HCT116 (cell line): ENCODE measurements around the gene ESF1. TPM values are rescaled to one million over a fixed set of nuclear protein-coding genes. Genes with fewer than 3 reads are reported as not detected.

Experiments
- ATAC-seq: fragments of 200-7000 bp; cut with Tn5 transposase; 2 replicates; pipeline ENCODE4 v1.9.1; 2020; ENCODE audit warnings: mild to moderate bottlenecking, moderate library complexity
- BruUV-seq: library from RNA; stranded (reverse); fragments of 400-500 nt; replicated peaks from 2 replicates; lab custom pipeline; 2021; lab: Mats Ljungman, UMichigan
- CTCF ChIA-PET: fragments of 300-600 bp; sonication (Branson Sonifier 250); formaldehyde crosslinking; loops from one replicate; lab custom pipeline; 2021; ENCODE audit warnings: antibody characterized with exemption; lab: Charles Lee
- POLR2A ChIA-PET: fragments of 300-600, 350-600 bp; sonication (Branson Sonifier 250); formaldehyde crosslinking; loops from one replicate; lab custom pipeline; 2021; ENCODE audit warnings: antibody characterized with exemption; lab: Charles Lee
- RAD21 ChIA-PET, 2 experiments: fragments of 300-600 bp; sonication (Branson Sonifier 250); formaldehyde crosslinking; loops; one replicate each; lab custom pipeline; 2023; ENCODE audit warnings: low total read pairs in 2 of 2; ENCODE audit not compliant: uncharacterized antibody in 2 of 2, unreplicated experiment in 2 of 2, low non-redundant PET in 1 of 2; lab: Charles Lee
- DNase-seq: peaks from one replicate; pipeline ENCODE4 v3.0.0-alpha.2; 2010; ENCODE audit warnings: low read depth, low spot score
- H2AFZ ChIP-seq: fragments of 200-600 bp; shearing (Covaris generic), sonication (generic); 2 replicates; pipeline ENCODE4 v1.6.1; 2017; ENCODE audit warnings: low read depth, mixed run types, mixed read lengths, antibody characterized with exemption, low read length; ENCODE audit not compliant: poor library complexity, severe bottlenecking
- H3K27ac ChIP-seq: 2 replicates; pipeline ENCODE4 v1.5.1; 2012; ENCODE audit warnings: low read depth, low read length
- H3K27me3 ChIP-seq: fragments of 200-600 bp; sonication (generic); 2 replicates; pipeline ENCODE4 v1.6.1; 2016; ENCODE audit warnings: mixed run types, low read length, mixed read lengths; ENCODE audit not compliant: insufficient read depth
- H3K36me3 ChIP-seq, 2 experiments: fragments of 200-500 bp in 1 of 2; fragments of 200-600 bp in 1 of 2; sonication (Bioruptor generic) in 1 of 2; sonication (generic) in 1 of 2; 2 replicates each; pipeline versions ENCODE4 v1.5.1 to v1.6.1; 2014 to 2016; ENCODE audit warnings: low read length in 2 of 2, inconsistent platforms in 1 of 2, mixed read lengths in 1 of 2, mixed run types in 1 of 2; ENCODE audit not compliant: insufficient read depth in 2 of 2, control insufficient read depth in 1 of 2
- H3K4me1 ChIP-seq, 2 experiments: fragments of 200-600 bp in 1 of 2; sonication (generic) in 1 of 2; 2 replicates each; pipeline versions ENCODE4 v1.5.1 to v1.6.1; 2012 to 2017; ENCODE audit warnings: low read length in 2 of 2, inconsistent platforms in 1 of 2, mild to moderate bottlenecking in 1 of 2, mixed read lengths in 1 of 2, mixed run types in 1 of 2, moderate library complexity in 1 of 2; ENCODE audit not compliant: insufficient read depth in 2 of 2, control insufficient read depth in 1 of 2
- H3K4me2 ChIP-seq: fragments of 200-600 bp; sonication (generic); 2 replicates; pipeline ENCODE4 v1.6.1; 2017; ENCODE audit warnings: mixed run types, low read length, mixed read lengths
- H3K4me3 ChIP-seq, 2 experiments: fragments of 200-600 bp in 1 of 2; sonication (generic) in 1 of 2; replicated peaks in 1 of 2; 2 replicates each; pipeline ENCODE4 v1.5.1; 2011 to 2016; ENCODE audit warnings: low read length in 2 of 2, control low read depth in 1 of 2, low read depth in 1 of 2, mild to moderate bottlenecking in 1 of 2, mixed read lengths in 1 of 2, mixed run types in 1 of 2
- H3K79me2 ChIP-seq: fragments of 200-600 bp; sonication (generic); 2 replicates; pipeline ENCODE4 v1.6.1; 2017; ENCODE audit warnings: mild to moderate bottlenecking, mixed run types, low read length, moderate library complexity, mixed read lengths; ENCODE audit not compliant: insufficient read depth
- H3K9ac ChIP-seq: fragments of 200-600 bp; sonication (generic); 2 replicates; pipeline ENCODE4 v1.6.1; 2016; ENCODE audit warnings: low read length, mixed read lengths
- H3K9me2 ChIP-seq: fragments of 200-600 bp; sonication (generic), shearing (Covaris generic); 2 replicates; pipeline ENCODE4 v1.6.1; 2017; ENCODE audit warnings: mixed run types, mild to moderate bottlenecking, moderate library complexity; ENCODE audit not compliant: insufficient read depth
- H3K9me3 ChIP-seq, 2 experiments: fragments of 200-500 bp in 1 of 2; fragments of 200-600 bp in 1 of 2; sonication (Bioruptor generic) in 1 of 2; sonication (generic) in 1 of 2; 2 replicates each; pipeline ENCODE4 v1.6.1; 2014 to 2017; ENCODE audit warnings: low read length in 2 of 2, mixed read lengths in 2 of 2, inconsistent platforms in 1 of 2, low read depth in 1 of 2, mild to moderate bottlenecking in 1 of 2, mixed run types in 1 of 2, moderate library complexity in 1 of 2; ENCODE audit not compliant: control insufficient read depth in 1 of 2, insufficient read depth in 1 of 2
- H4K20me1 ChIP-seq: fragments of 200-600 bp; sonication (generic), shearing (Covaris generic); 2 replicates; pipeline ENCODE4 v1.6.1; 2017; ENCODE audit warnings: mixed run types, mild to moderate bottlenecking, moderate library complexity; ENCODE audit not compliant: insufficient read depth
- ATF3 ChIP-seq: IDR thresholded peaks from 2 replicates; pipeline ENCODE4 v1.6.1; 2012
- CBX3 ChIP-seq: IDR thresholded peaks from 2 replicates; pipeline ENCODE4 v1.6.1; 2012; ENCODE audit warnings: low read depth
- ELF1 ChIP-seq: IDR thresholded peaks from 2 replicates; pipeline ENCODE4 v1.6.1; 2012; ENCODE audit warnings: low read depth, borderline replicate concordance
- EZH2 ChIP-seq: fragments of 200-600 bp; sonication (generic); IDR thresholded peaks from 2 replicates; pipeline ENCODE4 v1.6.1; 2017; ENCODE audit warnings: antibody characterized with exemption, mixed run types
- EZH2phosphoT487 ChIP-seq: fragments of 200-600 bp; IDR thresholded peaks from 2 replicates; pipeline ENCODE4 v1.6.1; 2018; ENCODE audit warnings: antibody characterized with exemption, borderline replicate concordance
- JUND ChIP-seq: IDR thresholded peaks from 2 replicates; pipeline ENCODE4 v1.6.1; 2012
- MAX ChIP-seq: IDR thresholded peaks from 2 replicates; pipeline ENCODE4 v1.6.1; 2012
- REST ChIP-seq: IDR thresholded peaks from 2 replicates; pipeline ENCODE4 v1.6.1; 2012; ENCODE audit warnings: low read depth
- SIN3A ChIP-seq: IDR thresholded peaks from 2 replicates; pipeline ENCODE4 v1.6.1; 2012; ENCODE audit warnings: low read depth
- SP1 ChIP-seq: IDR thresholded peaks from 2 replicates; pipeline ENCODE4 v1.6.1; 2012; ENCODE audit warnings: low read depth
- SRF ChIP-seq: IDR thresholded peaks from 2 replicates; pipeline ENCODE4 v1.6.1; 2012; ENCODE audit warnings: low read depth
- YY1 ChIP-seq: IDR thresholded peaks from 2 replicates; pipeline ENCODE4 v1.6.1; 2011; ENCODE audit warnings: low read length, low read depth, moderate library complexity, mild to moderate bottlenecking; ENCODE audit not compliant: insufficient replicate concordance; ENCODE audit errors: extremely low read depth
- intact Hi-C: fragments of 100-400 bp; cut with micrococcal nuclease; formaldehyde crosslinking; loops from 2 replicates; pipeline ENCODE4 v1.10.0; 2022
- total RNA-seq: library from RNA; stranded (reverse); gene quantifications from one replicate; pipeline ENCODE4 v1.2.1, GENCODE V29; 2021; ENCODE audit not compliant: unreplicated experiment

Gene ESF1
- total RNA-seq, 1 experiment from 2014 or later: 25.4 TPM

- intact Hi-C loops: no loop called here
- ChIA-PET POLR2A (no interaction called here), RAD21 (no interaction called here), CTCF (interaction anchor here (1.0 kb wide), 1 partner anchor 53 kb away, joined by 4 read pairs; no protein-coding TSS in a partner anchor)
- Histone ChIP-seq H3K4me1 (no peaks in the 10 kb centered on the region), H4K20me1 (no peaks in the 10 kb centered on the region), H3K36me3 (peaks cover 10 to 27% of the 10 kb centered on the region in 2 experiments; a peak in 3 of 4 replicates), H3K9me2 (no peaks in the 10 kb centered on the region), H3K4me2 (no peak overlapping the region), H3K9me3 (no peaks in the 10 kb centered on the region), H3K9ac (no peak overlapping the region), H3K4me3 (no peak overlapping the region), H3K27me3 (no peaks in the 10 kb centered on the region), H2AFZ (no peak overlapping the region), H3K27ac (no peak overlapping the region), H3K79me2 (peaks cover 37% of the 10 kb centered on the region; the same call in 1 of the 2 replicates)
- BruUV-seq: no TSS peak
- TF ChIP-seq SIN3A (no peak), SP1 (no peak), EZH2 (no peak), MAX (no peak), SRF (no peak), JUND (no peak), CBX3 (no peak), ATF3 (no peak), EZH2phosphoT487 (no peak)
- ATAC-seq (no peak), DNase-seq (no peak)
These were observed 48.9 kb downstream of the ESF1 start for GRCh38 chr20:13735826-13736225.

GRCh38 chr20:13723011-13723410, 61.7 kb downstream of the ESF1 start:
- intact Hi-C loops: no loop called here
- H3K9me3 ChIP-seq: no peaks in the 10 kb centered on the region
- H3K27me3 ChIP-seq: no peaks in the 10 kb centered on the region
- ChIA-PET POLR2A (no interaction called here), CTCF (no interaction called here), RAD21 (no interaction called here)
- H3K4me2 ChIP-seq: no peak overlapping the region
- 0 out of 2 replicates have a peak, but pooled peaks cover 5% of the 10 kb centered on the region for H4K20me1 ChIP-seq
- H3K4me3 ChIP-seq: no peak overlapping the region
- H3K79me2 ChIP-seq: peaks cover 10% of the 10 kb centered on the region; the same call in 1 of the 2 replicates
- no peak overlapping the region for H3K9ac ChIP-seq
- H2AFZ ChIP-seq: no peak overlapping the region
- no peak overlapping the region for H3K27ac ChIP-seq
- DNase-seq (no peak), ATAC-seq (no peak)
- H3K9me2 ChIP-seq: no peaks in the 10 kb centered on the region
- H3K4me1 ChIP-seq: no peaks in the 10 kb centered on the region
- H3K36me3 ChIP-seq: peaks cover 7 to 9% of the 10 kb centered on the region in 2 experiments; a peak in 3 of 4 replicates
- BruUV-seq: no TSS peak
- TF ChIP-seq YY1 (no peak), JUND (no peak), ELF1 (no peak), REST (no peak), SIN3A (no peak)
